Measurements from ENCODE around the gene CNTNAP5.

GRCh38 chr2:124880995-124881394, 855.9 kb downstream of the CNTNAP5 start:
- TF ChIP-seq CTCF (conservative IDR thresholded peaks at IDR 0.05 in 1 of 2, IDR thresholded peaks at IDR 0.05 in 1 of 2; ENCODE audit: extremely low read depth in 1 of 2, insufficient read depth in 1 of 2, low read depth in 1 of 2, low read length in 2 of 2) (no peak), EZH2 (IDR thresholded peaks at IDR 0.05; ENCODE audit: borderline replicate concordance, low read length) (no peak)

Measured in mammary epithelial cell (primary cell).